ENCODE results near the gene REV3L.

The REV3L gene

DNA sequence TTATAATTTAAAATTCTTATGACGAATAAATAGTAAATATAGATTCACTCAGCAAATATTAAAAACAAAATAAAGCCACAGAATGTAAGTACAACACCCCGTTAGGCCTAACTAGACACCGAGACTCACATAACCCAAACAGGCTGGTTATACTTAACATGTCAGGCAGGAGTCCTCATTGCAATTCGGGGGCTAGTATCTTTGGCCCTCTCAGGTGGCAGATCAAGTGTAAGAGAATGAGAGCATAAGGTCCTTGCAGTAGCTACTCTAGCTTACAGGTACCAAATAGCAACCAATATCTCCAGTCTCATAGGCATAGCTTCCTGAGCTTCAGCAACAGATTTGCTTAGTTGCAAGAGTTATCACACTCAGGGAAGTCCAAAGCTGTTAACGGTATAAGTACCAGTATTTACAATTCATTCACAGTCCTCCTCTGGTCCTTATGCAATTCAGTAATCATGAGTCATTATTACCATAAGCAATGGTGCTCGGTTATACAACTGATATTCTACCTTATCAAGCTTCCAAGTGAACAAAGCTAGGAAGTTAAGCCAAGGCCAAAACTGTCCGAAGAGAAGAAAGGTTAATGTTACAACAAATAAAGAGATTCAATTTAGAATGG lies 20.1 kb downstream of the REV3L start:
- no peak for DNase-seq

DNA sequence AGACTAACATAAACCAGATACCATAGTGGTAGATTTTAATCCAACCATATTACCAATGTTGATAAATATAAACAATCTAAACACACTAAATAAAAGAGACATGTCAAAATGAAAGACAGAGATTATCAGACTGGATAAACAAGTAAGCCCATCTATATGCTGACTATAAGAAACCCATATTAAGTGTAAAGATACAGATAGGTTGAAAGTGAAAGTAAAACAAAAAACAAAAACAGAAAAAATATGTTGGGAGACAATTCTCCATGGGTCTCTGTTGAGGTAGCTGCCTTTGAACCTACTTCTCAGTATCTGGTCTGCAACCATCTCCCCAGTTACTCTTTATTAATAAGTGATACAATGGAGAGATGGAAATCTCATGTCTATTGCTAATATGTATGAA lies 21.2 kb downstream of the REV3L start:
- no peak for DNase-seq

DNA sequence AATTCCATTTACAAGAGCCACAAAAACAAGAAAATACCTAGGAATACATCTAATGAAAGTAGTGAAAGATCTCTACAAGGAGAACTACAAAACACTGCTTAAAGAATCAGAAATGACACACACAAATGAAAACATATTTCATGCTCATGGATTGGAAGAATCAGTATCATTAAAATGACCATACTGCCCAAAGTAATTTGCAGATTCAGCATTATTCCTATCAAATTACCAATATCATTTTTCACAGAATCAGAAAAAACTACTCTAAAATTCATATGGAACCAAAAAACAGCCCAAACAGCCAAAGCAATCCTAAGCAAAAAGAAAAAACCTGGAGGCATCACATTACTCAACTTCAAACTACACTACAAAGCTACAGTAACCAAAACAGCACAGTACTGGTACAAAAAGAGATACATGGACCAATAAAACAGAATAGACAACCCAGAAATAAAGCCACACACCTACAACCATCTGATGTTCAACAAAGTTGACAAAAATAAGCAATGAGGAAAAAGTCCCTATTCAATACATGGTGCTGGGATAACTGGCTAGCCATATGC lies 24.3 kb downstream of the REV3L start:
- DNase-seq: no peak

DNA sequence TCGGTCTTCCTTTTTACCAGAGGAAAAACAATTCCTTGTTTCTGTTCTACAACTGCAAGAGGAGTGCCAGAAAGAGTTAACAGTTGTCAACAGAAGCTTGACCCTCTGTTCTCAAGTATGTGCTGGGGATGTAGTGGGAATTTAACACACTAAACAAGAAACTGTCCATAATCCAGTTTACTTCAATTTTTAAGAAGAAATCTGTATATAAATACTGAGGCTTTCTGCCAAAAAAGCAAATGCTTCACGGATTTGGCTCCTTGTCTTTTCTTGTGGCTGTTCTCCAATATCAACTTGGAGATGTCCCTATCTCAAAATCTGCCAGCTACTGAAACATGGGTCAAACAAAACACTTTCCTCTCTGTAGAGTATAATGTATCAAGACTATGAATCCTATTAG lies 26.8 kb downstream of the REV3L start:
- no peak for DNase-seq

DNA sequence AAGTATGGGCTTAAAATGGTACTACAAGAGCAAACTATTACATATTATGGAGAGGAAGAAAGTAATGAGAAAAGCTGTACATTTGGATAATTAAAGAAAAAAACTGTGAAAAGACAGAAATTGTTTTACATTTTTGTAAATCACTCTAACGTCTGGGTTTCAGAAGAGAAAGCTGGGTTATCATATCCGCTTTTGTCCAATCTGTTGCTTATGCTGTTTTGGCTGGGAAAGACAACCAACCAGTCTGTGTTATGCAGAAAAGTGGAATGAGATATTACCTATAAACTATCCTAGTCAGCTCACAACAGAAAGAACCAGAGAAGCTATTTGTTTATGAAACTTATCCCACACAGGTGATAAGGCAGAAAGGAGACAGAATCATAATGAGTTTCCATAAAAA lies 32.4 kb downstream of the REV3L start:
- DNase-seq: no peak

DNA sequence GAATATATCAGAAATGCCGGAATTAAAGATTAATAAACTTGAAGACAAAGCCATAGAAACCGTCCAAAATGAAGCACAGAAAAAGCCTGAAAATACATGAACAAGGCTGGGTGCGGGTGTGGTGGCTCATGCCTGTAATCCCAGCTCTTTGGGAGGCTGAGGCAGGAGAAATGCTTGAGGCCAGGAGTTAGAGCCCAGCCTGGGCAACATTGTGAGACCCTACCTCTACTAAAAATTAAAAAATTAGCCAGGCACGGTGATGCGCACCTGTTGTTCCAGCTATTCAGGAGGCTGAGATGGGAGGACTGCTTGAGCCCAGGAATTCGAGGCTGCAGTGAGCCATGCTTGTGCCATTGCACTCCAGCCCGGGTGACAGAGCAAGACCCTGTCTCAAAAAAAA lies 32.9 kb downstream of the REV3L start:
- no peak for DNase-seq

DNA sequence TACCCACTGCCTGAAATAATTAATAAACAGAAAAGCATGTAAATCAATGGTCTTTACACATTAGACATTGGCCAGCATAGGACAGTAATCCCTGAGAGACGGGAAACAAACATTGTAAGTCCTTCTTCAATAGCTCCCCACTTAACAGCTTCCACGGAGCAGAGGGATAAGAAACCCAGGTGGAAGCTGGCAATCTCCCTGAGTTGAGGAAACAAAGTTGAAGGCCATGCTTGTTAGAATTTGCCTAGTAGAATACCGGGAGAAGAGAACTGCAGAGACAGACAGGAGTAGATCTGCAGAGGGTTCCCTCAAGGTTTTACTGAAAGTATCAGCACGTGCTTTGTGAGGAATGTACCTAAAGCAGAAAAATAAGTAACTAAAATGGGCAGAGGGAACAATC lies 33.9 kb downstream of the REV3L start:
- DNase-seq: no peak

DNA sequence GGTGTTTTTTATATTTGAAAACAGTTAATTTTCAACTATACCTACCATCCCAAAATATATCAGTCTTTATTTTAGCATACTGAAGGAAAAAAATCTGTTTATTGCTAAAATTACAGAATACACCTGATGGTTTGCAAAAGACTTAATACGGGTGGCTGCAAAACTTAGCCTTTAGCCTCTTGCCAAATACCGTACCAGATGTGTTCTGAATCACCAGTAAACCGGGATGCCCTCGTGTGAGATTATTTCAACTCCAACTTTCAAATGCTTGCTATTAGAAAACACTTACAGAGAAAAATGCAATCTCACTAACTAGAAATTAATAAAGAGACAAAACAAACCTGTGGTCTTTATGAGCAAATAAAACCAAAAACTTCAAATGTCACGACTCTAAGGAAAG lies 36.0 kb downstream of the REV3L start:
- DNase-seq: no peak

DNA sequence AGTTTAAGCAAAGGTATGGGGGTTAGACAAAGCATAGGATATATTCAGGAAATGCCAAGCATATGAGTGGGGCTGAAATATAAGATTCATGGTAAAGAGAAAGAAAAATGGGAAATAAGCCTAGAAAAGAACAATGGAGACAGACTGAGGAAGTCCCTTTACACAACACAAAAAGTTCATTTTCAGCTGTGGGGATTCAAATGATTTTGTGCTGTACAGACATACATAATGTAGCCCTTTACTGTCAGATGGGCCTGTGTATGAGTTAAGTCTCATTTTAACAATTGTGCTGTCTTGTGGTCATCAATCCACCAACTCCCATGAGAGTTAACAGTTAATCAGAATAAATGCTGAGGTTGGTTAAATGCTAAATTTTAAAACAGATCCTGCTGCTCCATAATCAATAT lies 37.2 kb downstream of the REV3L start:
- no peak for DNase-seq

DNA sequence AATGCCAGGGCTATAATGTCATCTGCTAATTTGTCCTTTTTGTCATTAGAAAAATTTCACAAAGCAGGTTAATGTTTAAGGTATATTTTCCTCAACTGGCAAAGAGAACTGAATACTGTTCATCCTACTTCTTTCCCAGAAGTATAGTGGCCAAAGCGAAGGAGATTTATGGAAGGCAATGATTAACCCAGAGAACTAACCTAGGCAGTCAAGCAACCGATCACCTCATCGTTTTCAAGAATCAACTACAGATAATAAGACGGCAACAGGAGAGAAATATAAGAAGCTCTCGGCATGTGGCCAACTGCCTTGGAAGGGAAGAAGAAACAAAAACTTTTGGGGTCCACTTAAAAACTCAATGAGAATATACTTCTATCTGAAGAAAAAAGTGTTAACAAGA lies 38.2 kb downstream of the REV3L start:
- DNase-seq: no peak

DNA sequence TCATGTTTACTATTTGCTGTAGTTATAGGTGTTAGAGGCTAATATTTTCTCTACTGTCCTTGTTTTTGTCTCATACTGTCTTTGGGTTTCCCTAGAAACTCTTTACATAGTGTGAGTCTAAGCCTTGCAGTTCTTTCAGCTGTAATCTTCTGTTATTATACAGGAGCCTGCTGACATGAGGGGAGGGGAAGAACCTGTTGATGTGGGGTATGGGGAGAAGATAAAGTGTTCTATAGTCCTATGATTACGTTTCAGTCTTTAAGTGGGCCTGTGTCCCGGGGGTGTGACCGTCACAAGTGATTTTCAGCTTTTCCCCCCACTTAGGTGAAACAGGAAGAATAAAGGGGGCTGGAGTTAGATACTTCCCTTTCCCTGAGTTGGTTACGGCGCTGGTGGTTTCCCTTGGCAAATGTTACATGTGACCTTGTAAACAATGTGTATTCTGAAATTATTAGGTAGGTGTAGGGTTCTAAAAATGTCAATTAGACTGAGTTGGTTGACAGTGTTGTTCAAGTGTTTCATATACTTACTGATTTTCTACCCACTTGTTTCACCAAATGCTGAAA lies 41.3 kb downstream of the REV3L start:
- DNase-seq: no peak

DNA sequence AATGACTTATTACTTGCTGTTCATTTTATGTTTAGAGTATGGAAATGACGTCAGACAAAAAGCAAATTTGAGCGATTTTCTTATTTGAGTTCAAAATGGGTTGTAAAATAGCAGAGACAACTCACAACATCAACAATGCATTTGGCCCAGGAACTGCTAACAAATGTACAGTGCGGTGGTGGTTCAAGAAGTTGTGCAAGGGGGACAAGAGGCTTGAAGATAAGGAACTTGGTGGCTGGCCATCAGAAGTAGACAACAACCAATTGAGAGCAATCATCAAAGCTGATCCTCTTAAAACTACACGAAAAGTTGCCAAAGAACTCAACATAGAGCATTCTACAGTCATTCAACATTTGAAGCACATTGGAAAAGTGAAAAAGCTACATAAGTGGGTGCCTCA lies 43.8 kb downstream of the REV3L start:
- no peak for DNase-seq

DNA sequence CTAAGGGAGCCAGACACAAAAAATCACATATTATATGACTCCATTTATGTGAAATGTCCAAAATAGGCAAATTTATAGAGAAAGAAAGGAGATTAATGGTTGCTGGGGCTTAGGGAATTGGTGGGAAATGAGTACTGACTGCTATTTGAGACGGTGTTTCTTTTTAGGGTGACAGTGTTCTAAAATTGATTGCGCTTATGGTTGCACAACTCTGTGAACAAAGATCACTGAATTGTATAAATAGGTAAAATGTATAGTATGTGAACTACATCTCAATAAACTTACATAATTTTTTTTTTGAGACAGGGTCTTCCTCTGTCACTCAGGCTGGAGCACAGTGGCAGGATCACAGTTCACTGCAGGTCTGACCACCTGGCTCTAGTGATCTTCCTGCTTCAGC lies 45.4 kb downstream of the REV3L start:
- DNase-seq: no peak

DNA sequence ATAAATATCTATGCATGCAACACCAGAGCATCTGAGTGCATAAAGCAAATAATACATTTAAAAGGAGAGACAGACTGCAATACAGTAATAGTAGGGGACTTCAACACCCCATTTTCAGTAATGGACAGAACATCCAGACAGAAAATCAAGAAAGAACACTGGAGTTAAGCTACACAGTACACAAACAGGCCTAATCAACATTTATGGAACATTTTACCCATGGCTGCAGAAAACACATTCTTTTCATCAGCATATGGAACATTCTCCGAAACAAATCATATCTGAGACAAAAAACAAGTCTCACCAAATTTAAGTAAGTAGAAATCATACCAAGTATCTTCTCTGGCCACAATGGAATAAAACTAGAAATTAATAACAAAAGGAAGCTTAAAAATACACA lies 50.5 kb downstream of the REV3L start:
- DNase-seq: no peak

DNA sequence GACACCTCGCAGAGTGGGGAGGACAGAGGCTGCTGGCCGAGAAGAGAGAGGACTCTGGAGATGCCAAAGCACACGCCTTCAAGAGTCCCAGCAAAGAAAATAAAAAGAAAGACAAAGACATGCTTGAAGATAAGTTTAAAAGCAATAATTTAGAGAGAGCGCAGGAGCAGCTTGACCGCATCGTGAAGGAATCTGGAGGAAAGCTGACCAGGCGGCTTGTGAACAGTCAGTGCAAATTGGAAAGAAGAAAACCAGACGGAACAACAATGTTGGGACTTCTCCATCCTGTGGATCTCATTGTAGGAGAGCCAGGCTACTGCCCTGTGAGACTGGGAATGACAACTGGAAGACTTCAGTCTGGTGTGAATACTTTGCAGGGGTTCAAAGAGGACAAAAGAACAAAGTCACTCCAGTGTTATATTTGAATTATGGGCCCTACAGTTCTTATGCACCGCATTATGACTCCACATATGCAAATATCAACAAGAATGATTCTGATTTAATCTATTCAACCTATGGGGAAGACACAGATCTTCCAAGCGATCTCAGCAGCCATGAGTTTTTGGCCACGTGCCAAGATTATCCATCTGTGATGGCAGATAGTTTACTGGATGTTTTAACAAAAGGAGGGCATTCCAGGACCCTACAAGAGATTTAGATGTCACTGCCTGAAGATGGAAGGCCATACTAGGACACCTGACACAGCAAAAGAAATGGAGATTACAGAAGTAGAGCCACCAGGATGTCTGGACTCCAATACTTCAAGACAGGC lies 52.2 kb downstream of the REV3L start:
- no peak for DNase-seq

DNA sequence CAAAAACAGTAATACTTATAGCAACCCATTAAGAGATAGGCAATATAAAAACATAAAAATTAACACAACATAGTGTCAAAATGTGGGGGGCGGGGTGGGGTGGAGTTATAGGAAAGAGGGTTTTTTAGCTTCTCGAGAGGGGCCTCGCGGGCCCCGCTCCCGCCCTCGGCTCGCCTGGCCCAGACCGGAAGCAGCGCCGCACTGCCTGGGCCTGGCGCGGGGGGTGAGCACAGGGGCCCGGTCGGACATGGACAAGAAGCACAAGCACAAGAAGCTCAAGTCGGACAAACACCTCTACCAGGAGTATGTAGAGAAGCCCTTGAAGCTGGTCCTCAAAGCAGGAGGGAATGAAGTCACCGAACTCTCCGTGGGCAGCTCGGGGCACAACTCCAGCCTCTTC lies 53.4 kb downstream of the REV3L start:
- no peak for DNase-seq

DNA sequence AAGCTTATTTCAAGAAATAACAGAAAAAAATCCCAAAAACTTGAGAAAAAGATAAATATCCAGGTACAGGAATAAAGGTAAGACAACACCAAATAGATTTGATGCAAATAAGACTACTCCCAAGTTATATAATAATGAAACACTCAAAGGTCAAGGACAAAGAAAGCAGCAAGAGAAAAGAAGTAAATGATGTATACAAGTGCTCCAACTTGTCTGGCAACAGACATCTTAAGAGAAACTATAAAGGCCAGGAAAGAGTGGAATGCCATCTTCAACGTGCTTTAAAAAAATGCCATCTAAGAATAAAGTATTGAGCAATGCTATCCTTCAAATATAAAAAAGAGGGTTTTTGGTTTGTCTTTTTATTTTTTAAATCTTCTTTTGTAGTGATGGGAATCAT lies 54.2 kb downstream of the REV3L start:
- no peak for DNase-seq

DNA sequence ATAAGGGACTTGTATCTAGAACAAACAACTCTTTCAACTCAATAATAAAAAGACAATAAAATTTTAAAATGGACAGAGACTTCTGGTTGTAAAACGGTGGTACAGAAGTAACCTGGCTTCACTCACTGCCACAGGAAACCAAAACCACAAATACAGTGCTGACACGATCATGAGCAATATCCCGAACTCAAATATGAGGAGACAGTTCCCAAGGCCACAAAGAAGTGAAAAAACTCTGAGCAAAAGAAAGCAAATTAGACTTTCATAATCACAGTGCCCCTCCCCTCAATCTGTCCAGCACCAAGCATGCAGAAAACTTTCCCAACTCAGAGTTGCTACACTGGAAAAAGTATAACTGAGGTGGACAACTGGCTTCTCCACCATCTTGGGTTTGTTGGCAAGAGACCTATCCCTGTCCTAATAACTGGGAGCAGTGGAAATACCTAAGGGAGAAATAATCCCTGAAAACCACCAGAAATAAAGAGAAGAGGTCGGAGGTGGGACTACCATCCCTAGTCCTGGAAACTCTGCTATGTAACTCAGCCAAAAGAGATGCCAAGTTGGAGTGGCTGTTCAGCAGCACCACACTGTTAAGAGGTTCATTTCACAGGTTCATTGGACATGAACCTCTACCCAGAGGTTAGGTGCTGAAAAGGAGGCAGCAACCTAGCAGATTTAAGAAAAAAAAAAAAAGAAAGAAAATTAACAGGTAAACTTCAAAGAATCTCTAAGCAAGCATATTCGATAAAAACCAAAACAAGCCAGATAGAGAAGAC lies 55.5 kb downstream of the REV3L start:
- no peak for DNase-seq

DNA sequence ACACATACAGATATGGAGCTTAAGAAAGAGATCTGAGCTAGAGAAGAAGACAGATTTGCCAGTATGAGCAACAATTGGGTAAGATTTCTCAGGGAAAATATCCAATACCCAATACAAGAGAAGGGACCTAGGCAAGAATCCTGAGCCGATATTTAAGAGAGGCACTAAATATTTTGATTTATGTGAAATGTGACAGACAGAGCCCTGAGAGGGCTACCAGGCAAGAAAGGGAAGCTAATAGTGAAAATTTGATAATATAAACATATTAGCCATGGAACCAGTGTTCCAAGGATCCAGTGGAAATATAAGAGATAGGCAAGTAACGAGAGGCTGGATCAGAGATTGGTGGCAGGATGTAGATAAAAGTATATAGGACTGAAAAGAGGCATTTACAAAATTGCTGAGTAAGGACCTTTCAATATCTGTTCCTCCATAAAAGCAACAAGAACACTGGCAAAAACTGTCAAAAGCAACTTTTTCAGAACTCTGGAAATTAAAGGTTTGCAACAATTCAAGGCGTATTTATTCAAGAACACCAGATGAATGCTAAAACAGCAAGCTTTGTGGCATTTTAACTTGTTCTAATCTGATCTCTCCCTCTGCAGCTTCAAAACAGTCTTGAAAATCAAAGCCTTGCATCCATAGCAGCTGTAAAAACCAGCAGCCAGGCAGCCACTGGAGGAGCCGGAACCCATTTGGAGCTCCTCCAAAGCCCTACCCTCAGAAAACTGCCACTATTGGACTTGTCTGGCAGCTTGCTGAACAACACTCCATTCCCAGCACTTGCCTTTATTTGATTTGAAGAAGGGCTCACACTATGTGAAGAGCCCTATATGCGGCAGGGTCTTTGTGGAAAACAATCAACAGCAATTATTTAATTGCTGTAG lies 58.8 kb downstream of the REV3L start:
- DNase-seq: no peak

DNA sequence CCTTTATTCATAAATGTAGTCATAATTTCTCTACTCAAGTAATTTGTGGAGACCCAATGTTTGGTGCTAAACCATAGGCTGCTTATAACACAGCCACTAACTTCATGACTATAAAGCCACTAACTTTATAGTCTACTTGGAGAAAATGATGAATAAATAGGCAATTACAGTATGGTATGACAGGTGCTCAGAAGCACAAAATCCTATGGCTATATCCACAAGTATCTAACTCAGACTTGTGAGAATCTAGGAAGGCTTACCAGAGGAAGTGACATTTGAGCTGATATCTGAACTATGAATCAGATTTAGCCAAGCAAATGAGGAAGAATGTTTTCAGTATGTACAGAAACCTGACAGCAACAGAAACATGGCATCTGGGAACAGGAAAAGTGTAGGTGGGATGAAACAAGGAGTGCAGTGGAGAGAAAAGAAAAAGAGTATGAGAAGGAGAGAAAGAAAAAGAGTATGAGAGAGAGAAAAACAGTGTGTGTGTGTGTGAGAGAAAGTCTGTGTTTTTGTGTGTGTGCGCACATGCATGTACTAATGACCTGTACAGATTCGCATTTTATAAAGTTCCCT lies 59.9 kb downstream of the REV3L start:
- no peak for DNase-seq

DNA sequence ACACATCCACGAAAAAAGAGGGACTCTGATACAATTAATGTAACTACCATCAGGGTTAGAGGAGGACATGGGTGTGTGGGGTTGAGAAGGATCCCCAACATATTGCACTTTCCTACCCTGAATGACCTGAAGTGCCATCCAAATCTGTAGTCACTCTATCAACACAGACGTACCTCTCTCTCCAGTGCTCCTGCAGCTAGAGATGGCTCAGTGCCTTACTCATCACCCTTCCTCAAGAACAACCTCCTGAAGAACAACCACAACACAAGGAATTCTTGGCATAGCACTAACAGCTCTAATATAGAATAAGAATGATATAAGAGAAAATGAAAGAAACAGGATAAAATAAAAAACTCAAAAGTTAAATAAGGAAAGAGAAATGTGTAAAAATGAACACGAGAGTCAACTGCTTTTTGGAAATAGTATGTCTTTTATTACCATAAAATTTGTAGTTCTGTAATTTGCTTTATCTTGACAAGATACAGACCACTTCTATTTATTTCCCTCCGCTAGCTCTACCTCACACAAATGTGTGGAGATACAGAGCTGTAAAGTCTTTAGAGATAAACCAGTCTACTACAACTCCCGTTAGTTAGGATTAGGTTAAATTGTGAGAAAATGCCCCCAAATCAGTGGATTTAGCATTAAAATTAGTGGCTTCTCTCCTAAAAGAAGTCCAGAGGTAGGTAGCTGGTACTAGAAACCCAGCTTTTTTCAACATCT lies 63.9 kb downstream of the REV3L start:
- no peak for DNase-seq
